ENCODE results near the gene ADAM23.

The ADAM23 gene

DNA sequence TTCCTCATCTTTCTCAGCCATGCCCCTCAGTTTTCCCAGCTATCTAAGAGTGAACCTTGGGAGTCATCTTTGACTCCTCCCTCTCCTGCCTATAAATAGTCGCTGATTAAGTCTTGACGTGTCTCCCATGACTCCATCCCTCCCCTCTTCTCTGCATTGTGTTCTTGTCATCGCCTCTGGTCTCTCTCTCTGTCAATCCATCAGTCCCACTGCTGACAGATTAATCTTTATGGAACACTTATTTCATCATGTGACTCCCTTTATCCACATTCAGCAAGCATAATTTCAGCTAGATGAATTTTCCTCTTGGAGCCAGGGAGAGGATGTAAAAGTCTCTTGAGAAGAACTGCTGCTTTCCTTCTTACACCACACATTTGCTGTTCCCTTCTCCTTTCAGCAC is 9.4 kb downstream of the ADAM23 start:
- TF ChIP-seq, protein P1, sequence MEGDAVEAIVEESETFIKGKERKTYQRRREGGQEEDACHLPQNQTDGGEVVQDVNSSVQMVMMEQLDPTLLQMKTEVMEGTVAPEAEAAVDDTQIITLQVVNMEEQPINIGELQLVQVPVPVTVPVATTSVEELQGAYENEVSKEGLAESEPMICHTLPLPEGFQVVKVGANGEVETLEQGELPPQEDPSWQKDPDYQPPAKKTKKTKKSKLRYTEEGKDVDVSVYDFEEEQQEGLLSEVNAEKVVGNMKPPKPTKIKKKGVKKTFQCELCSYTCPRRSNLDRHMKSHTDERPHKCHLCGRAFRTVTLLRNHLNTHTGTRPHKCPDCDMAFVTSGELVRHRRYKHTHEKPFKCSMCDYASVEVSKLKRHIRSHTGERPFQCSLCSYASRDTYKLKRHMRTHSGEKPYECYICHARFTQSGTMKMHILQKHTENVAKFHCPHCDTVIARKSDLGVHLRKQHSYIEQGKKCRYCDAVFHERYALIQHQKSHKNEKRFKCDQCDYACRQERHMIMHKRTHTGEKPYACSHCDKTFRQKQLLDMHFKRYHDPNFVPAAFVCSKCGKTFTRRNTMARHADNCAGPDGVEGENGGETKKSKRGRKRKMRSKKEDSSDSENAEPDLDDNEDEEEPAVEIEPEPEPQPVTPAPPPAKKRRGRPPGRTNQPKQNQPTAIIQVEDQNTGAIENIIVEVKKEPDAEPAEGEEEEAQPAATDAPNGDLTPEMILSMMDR (IDR thresholded peaks at IDR 0.05; ENCODE audit: low read depth, low read length): no peak
- Histone ChIP-seq H3K4me1 (no peaks in the 10 kb centered on the region), H3K36me3 (no peaks in the 10 kb centered on the region), H3K27me3 (no peaks in the 10 kb centered on the region), H3K4me3 (ENCODE audit: low read depth, low read length) (no peak overlapping the region), H3K9me3 (no peaks in the 10 kb centered on the region)
- DNase-seq: no peak

DNA sequence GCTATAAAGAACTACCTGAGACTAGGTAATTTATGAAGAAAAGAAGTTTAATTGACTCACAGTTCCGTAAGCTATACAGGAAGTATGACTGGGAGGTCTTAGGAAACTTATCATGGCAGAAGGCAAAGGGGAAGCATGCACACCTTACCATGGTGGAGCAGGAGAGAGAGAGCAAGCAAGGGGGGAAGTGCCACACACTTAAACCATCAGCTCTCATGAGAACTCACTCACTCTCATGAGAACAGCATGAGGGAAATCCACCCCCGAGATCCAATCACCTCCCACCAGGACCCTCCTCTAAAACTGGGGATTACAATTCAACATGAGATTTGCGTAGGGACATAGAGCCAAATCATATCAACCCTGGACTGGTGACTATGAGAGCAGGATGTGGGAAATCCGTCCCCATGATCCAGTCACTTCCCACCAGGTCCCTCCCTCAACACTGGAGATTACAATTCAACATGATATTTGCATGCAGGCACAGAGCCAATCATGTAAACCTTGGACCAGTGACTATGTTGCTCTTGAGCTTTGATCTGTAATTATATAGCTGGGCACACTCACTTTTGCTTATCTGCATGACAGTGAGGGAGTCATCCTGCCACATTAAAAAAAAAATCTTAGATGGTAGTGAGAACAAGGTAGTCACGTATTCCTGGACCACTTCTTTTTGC is 12.9 kb downstream of the ADAM23 start:
- TF ChIP-seq, protein P1 (IDR thresholded peaks at IDR 0.05; ENCODE audit: low read depth, low read length): no peak
- Histone ChIP-seq H3K9me3 (no peaks in the 10 kb centered on the region), H3K4me3 (ENCODE audit: low read depth, low read length) (no peak overlapping the region), H3K36me3 (no peaks in the 10 kb centered on the region), H3K4me1 (no peaks in the 10 kb centered on the region), H3K27me3 (no peaks in the 10 kb centered on the region)
- DNase-seq: no peak

DNA sequence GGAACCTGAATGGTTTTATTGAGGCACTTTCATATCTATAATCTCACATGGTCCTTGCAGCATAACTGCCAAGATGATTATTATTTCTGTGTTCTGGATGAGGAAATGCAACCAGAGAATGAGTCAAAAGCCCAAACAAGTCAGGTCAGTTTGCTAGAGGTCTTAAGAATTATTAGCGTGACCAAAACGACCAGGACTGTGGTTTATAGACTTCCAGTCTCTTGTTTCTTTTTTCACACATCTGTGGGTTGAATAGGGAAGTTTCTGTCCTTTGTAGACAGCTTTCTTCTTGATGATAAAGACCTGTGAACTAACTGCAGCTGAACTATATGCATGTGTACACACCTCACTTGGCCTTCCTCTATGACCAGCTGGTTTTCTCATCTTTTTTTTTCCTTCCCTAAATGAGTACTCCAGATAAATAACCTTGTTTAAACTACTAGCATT is 13.9 kb downstream of the ADAM23 start:
- Histone ChIP-seq H3K4me1 (no peaks in the 10 kb centered on the region), H3K27me3 (no peaks in the 10 kb centered on the region), H3K9me3 (no peaks in the 10 kb centered on the region), H3K4me3 (ENCODE audit: low read depth, low read length) (no peak overlapping the region), H3K36me3 (no peaks in the 10 kb centered on the region)
- no peak for DNase-seq
- TF ChIP-seq, protein P1 (IDR thresholded peaks at IDR 0.05; ENCODE audit: low read depth, low read length): no peak

DNA sequence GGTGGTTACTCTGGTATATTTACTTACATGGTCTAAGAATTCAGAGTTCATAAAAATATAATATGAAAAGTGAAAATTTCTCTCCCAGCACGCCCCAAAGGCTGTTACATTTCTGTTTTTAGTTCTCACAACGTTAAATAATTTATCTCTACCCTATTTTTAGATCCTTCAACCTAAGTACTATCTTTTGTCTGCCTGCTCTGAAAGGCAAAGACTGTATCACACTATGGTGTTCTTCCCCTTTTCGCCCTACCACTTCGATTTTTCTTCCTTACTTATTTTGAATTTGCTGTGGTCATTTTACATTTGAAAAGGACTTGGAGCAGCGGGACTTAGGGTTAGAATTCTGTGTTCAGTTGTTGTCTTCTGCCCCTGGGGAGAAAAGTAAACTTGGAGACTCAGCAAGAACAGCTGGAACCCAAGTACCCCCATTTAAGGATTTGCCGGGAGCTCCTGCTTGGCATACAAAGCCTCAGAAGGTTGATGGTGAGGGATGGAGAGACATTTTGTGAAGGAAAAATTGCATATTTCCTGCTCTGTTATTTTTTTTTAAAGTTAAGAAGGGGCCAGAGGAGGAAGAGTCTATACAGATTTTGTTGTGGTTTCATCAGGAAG is 19.0 kb downstream of the ADAM23 start:
- Histone ChIP-seq H3K4me1 (no peaks in the 10 kb centered on the region), H3K9me3 (no peaks in the 10 kb centered on the region; the same call in 1 of the 2 replicates), H3K36me3 (no peaks in the 10 kb centered on the region), H3K27me3 (no peaks in the 10 kb centered on the region), H3K4me3 (ENCODE audit: low read depth, low read length) (no peak overlapping the region)
- TF ChIP-seq, protein P1 (IDR thresholded peaks at IDR 0.05; ENCODE audit: low read depth, low read length): no peak
- DNase-seq: no peak

DNA sequence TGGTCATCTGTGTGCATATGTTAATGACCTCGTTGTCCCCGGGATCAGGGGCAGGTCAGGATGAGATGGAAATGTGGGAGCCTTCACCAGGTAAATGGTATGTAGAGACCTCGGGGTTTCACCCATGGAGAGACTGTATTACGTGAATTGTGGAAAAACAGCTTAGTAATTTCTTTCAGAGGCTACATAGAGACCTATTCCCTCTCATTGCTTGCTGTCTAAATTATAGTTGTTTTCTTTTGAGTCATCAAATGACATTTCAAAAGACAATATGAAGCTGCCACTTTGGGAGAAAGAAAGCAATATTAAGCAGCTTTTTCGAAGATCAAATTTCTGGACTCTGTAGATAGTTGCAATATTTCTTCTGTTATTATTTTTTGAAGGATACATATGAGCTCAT is 20.4 kb downstream of the ADAM23 start:
- H3K27me3 ChIP-seq: no peaks in the 10 kb centered on the region
- H3K4me3 ChIP-seq (ENCODE audit: low read depth, low read length): no peak overlapping the region

More for the DNA sequence above, 20.4 kb downstream of the ADAM23 start:
- Histone ChIP-seq H3K9me3 (no peaks in the 10 kb centered on the region; the same call in 1 of the 2 replicates), H3K4me1 (no peaks in the 10 kb centered on the region), H3K36me3 (no peaks in the 10 kb centered on the region)
- no peak for DNase-seq
- TF ChIP-seq, protein P1 (IDR thresholded peaks at IDR 0.05; ENCODE audit: low read depth, low read length): no peak

Measured in BE2C (cell line).